Stimulated activated CD4-positive, alpha-beta T cell treated with anti-CD3 and anti-CD28 coated beads, Interleukin-1b, Interleukin-23, amount 100 ng/mL, for 1 hour (primary cell): Measurements from ENCODE around the gene SLC25A18.
"Not testable (repeated sequence)": the region's sequence is repeated elsewhere in the genome, so short reads cannot be mapped to it uniquely, and the experiment has no call there.

Experiments used
- DNase-seq, 2 donors: peaks; one replicate each; pipeline ENCODE4 v3.0.0-alpha.2; 2020; ENCODE audit warnings: low read depth in 2 of 2

The SLC25A18 gene

GRCh38 chr22:17607891-17608521 is 44.7 kb downstream of the SLC25A18 start:
- no peak for DNase-seq

GRCh38 chr22:17612057-17612456 is 48.8 kb downstream of the SLC25A18 start:
- DNase-seq = no peak

- DNase-seq = no peak
Observed at GRCh38 chr22:17613280-17613679, 50.0 kb downstream of the SLC25A18 start.

- DNase-seq = no peak
Observed at GRCh38 chr22:17627961-17628405, 64.7 kb downstream of the SLC25A18 start.

- DNase-seq = peak; percentile 82 to 88
Observed at GRCh38 chr22:17628406-17629172, 65.3 kb downstream of the SLC25A18 start, which contains the start of gene ATP6V1E1. Gene ATP6V1E1, minus strand, starts transcription at chr22:17628749. Its CDS starts 114 bp downstream, at chr22:17628635.

GRCh38 chr22:17629173-17629489 is 65.8 kb downstream of the SLC25A18 start:
- no peak for DNase-seq

GRCh38 chr22:17629641-17630040 is 66.3 kb downstream of the SLC25A18 start:
- no peak for DNase-seq

GRCh38 chr22:17631076-17631565 is 67.8 kb downstream of the SLC25A18 start:
- no peak for DNase-seq

GRCh38 chr22:17633217-17633997 is 70.1 kb downstream of the SLC25A18 start:
- DNase-seq = no peak

GRCh38 chr22:17633998-17634323 is 70.7 kb downstream of the SLC25A18 start:
- DNase-seq = no peak

GRCh38 chr22:17634696-17635095 is 71.4 kb downstream of the SLC25A18 start:
- DNase-seq = no peak

- DNase-seq = not testable (repeated sequence)
Observed at GRCh38 chr22:17636850-17637249, 73.6 kb downstream of the SLC25A18 start.

- DNase-seq = no peak
Observed at GRCh38 chr22:17637490-17638181, 74.3 kb downstream of the SLC25A18 start.

- DNase-seq = no peak
Observed at GRCh38 chr22:17638182-17638431, 74.8 kb downstream of the SLC25A18 start.

- DNase-seq = peak; percentile 72 to 77
Observed at GRCh38 chr22:17638432-17639246, 75.3 kb downstream of the SLC25A18 start, which contains the start of gene BCL2L13. Gene BCL2L13, plus strand, starts transcription at chr22:17638757. Its CDS starts 16,955 bp downstream, at chr22:17655712.

GRCh38 chr22:17639247-17639741 is 76.0 kb downstream of the SLC25A18 start:
- no peak for DNase-seq
